ENCODE measurements around the gene PIR. TPM values are rescaled to one million over a fixed set of nuclear protein-coding genes. Genes with fewer than 3 reads are reported as not detected.

PIR gene
- total RNA-seq, 4 donors from 2014 or later: 22.1 to 56.3 (median 32.5) TPM

- intact Hi-C loops (cut with DNase I): no loop called here
- TF ChIP-seq POLR2A (IDR thresholded peaks at IDR 0.05): no peak
- TF ChIP-seq, protein P1, sequence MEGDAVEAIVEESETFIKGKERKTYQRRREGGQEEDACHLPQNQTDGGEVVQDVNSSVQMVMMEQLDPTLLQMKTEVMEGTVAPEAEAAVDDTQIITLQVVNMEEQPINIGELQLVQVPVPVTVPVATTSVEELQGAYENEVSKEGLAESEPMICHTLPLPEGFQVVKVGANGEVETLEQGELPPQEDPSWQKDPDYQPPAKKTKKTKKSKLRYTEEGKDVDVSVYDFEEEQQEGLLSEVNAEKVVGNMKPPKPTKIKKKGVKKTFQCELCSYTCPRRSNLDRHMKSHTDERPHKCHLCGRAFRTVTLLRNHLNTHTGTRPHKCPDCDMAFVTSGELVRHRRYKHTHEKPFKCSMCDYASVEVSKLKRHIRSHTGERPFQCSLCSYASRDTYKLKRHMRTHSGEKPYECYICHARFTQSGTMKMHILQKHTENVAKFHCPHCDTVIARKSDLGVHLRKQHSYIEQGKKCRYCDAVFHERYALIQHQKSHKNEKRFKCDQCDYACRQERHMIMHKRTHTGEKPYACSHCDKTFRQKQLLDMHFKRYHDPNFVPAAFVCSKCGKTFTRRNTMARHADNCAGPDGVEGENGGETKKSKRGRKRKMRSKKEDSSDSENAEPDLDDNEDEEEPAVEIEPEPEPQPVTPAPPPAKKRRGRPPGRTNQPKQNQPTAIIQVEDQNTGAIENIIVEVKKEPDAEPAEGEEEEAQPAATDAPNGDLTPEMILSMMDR (IDR thresholded peaks at IDR 0.05): no peak
- H3K27ac ChIP-seq: no peak overlapping the region
- no peaks in the 10 kb centered on the region for H3K36me3 ChIP-seq
- H3K27me3 ChIP-seq: no peaks in the 10 kb centered on the region
- no peaks in the 10 kb centered on the region for H3K4me1 ChIP-seq
- no peak for DNase-seq
- no peak overlapping the region for H3K4me3 ChIP-seq
- H3K9me3 ChIP-seq: no peaks in the 10 kb centered on the region
- WGBS, 2 donors: 71 to 83% methylated on average over 2 of the region's 2 CpGs
Observed at GRCh38 chrX:15395789-15396188, 97.3 kb downstream of the PIR start.

DNA sequence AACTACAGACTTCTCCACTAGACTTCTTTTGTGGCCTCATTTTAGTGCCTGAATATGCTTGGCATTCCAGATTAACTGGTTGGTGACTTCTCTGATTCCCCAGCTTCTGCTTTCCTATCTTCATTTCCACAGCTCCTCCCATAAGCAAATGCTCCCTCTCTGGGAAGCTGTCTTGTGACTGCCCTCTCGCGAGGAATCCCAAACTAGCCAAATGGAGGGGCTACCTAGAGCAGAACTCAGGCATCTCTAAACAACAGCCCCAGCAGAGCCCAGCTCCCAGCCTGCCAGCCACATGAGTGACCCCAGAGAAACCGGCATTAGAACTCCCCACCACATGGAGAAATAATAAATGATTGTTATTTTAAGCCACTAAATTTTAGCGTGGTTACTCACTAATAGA is 101.3 kb downstream of the PIR start:
- 50 to 80% methylated on average over 4 of the region's 4 CpGs for WGBS, 2 donors

DNA sequence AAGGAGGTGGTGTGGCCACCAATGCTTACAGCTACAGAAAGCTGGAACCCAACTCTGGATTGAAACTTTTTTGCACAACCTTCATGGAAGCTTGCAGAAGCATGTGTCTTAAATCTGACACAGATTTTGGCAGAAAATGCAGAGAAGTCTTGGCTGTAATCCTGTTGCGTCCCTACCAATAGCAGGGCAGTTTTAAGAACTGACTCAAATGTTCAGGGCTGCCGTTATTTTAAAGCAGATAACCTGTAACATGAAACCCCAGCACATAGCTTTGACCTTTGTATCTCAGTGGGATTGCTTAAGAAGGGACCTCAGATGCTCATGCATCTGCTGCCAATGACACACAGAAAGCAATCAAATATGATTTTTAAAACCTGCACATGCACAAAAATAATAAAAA is 108.8 kb downstream of the PIR start, which contains the start of gene VEGFD:
Gene VEGFD, minus strand, starts transcription at position 110 of the 400 bp plus-strand sequence. CDS start 467 bp downstream, outside the sequence.
- DNase-seq: no peak
- TF ChIP-seq POLR2A (IDR thresholded peaks at IDR 0.05): no peak
- TF ChIP-seq, protein P1 (IDR thresholded peaks at IDR 0.05): no peak
- H3K27me3 ChIP-seq: no peaks in the 10 kb centered on the region
- peaks cover 0 to 11% (median 0%) of the 10 kb centered on the region in 3 donors for H3K36me3 ChIP-seq
- H3K4me1 ChIP-seq: no peaks in the 10 kb centered on the region
- WGBS, 2 donors: 24 to 50% methylated on average over 2 of the region's 2 CpGs
- H3K4me3 ChIP-seq: no peak within 1 kb of the TSS
- intact Hi-C loops (cut with DNase I): no loop called here
- H3K27ac ChIP-seq: no peak within 1 kb of the TSS
- H3K9me3 ChIP-seq: no peaks in the 10 kb centered on the region

More for the DNA sequence above, 101.3 kb downstream of the PIR start:
- Histone ChIP-seq H3K9me3 (no peaks in the 10 kb centered on the region), H3K27me3 (no peaks in the 10 kb centered on the region), H3K36me3 (peaks cover 0 to 11% (median 0%) of the 10 kb centered on the region in 3 donors), H3K27ac (no peak overlapping the region), H3K4me1 (no peaks in the 10 kb centered on the region), H3K4me3 (no peak overlapping the region)
- TF ChIP-seq, protein P1 (IDR thresholded peaks at IDR 0.05): no peak
- TF ChIP-seq POLR2A (IDR thresholded peaks at IDR 0.05): no peak
- intact Hi-C loops (cut with DNase I): no loop called here
- DNase-seq: no peak

GRCh38 chrX:15382813-15383212 is 110.3 kb downstream of the PIR start:
- intact Hi-C loops (cut with DNase I): no loop called here
- Histone ChIP-seq H3K9me3 (no peaks in the 10 kb centered on the region), H3K4me3 (no peak overlapping the region), H3K4me1 (no peaks in the 10 kb centered on the region), H3K27me3 (no peaks in the 10 kb centered on the region), H3K27ac (no peak overlapping the region), H3K36me3 (peaks cover 0 to 5% (median 0%) of the 10 kb centered on the region in 3 donors)
- no peak for DNase-seq
- WGBS, 2 donors: 42 to 90% methylated on average over 8 of the region's 8 CpGs
- TF ChIP-seq POLR2A (IDR thresholded peaks at IDR 0.05): no peak

- no peak overlapping the region for H3K4me3 ChIP-seq
- no peak for TF ChIP-seq POLR2A (IDR thresholded peaks at IDR 0.05)
- TF ChIP-seq, protein P1 (IDR thresholded peaks at IDR 0.05): no peak
- H3K9me3 ChIP-seq: no peaks in the 10 kb centered on the region
- H3K36me3 ChIP-seq: no peaks in the 10 kb centered on the region
- WGBS, 2 donors: 65 to 100% methylated on average over 1 of the region's 1 CpG
- no peak for DNase-seq
- no peaks in the 10 kb centered on the region for H3K27me3 ChIP-seq
- no peak overlapping the region for H3K27ac ChIP-seq
- intact Hi-C loops (cut with DNase I): no loop called here
- no peaks in the 10 kb centered on the region for H3K4me1 ChIP-seq
Observed at GRCh38 chrX:15376956-15377355, 116.2 kb downstream of the PIR start.

GRCh38 chrX:15373976-15374375 is 119.2 kb downstream of the PIR start:
- 58% methylated on average over 3 of the region's 3 CpGs for WGBS, 2 donors
- intact Hi-C loops (cut with DNase I): no loop called here
- Histone ChIP-seq H3K9me3 (no peaks in the 10 kb centered on the region), H3K27me3 (no peaks in the 10 kb centered on the region), H3K36me3 (no peaks in the 10 kb centered on the region), H3K27ac (no peak overlapping the region), H3K4me3 (no peak overlapping the region), H3K4me1 (no peaks in the 10 kb centered on the region)
- no peak for TF ChIP-seq POLR2A (IDR thresholded peaks at IDR 0.05)
- TF ChIP-seq, protein P1 (IDR thresholded peaks at IDR 0.05): no peak
- no peak for DNase-seq
